Testis (tissue), 2 donors: ENCODE measurements around the gene DLG2.

Experiments
- POLR2A ChIP-seq: fragments of 450-650 bp; IDR thresholded peaks from one replicate; pipeline ENCODE4 v1.6.1; 2017; ENCODE audit warnings: antibody characterized with exemption, mild to moderate bottlenecking, moderate library complexity
- TF ChIP-seq, protein P1 (sequence below), 3 experiments: fragments of 450-650 bp in 2 of 3; fragments of 200-600 bp in 1 of 3; sonication (generic) in 1 of 3; IDR thresholded peaks; one replicate each; pipeline ENCODE4 v1.5.1; 2016 to 2019; ENCODE audit warnings: antibody characterized with exemption in 3 of 3, mild to moderate bottlenecking in 2 of 3, moderate library complexity in 1 of 3

GRCh38 chr11:85062659-85063058 lies 564.5 kb downstream of the DLG2 start:
- TF ChIP-seq, protein P1, sequence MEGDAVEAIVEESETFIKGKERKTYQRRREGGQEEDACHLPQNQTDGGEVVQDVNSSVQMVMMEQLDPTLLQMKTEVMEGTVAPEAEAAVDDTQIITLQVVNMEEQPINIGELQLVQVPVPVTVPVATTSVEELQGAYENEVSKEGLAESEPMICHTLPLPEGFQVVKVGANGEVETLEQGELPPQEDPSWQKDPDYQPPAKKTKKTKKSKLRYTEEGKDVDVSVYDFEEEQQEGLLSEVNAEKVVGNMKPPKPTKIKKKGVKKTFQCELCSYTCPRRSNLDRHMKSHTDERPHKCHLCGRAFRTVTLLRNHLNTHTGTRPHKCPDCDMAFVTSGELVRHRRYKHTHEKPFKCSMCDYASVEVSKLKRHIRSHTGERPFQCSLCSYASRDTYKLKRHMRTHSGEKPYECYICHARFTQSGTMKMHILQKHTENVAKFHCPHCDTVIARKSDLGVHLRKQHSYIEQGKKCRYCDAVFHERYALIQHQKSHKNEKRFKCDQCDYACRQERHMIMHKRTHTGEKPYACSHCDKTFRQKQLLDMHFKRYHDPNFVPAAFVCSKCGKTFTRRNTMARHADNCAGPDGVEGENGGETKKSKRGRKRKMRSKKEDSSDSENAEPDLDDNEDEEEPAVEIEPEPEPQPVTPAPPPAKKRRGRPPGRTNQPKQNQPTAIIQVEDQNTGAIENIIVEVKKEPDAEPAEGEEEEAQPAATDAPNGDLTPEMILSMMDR (IDR thresholded peaks at IDR 0.05) = no peak
- no peak for TF ChIP-seq POLR2A
